ENCODE results near the gene FLYWCH1. TPM values are rescaled to one million over a fixed set of nuclear protein-coding genes. Genes with fewer than 3 reads are reported as not detected.
"Not testable (repeated sequence)": the region's sequence is repeated elsewhere in the genome, so short reads cannot be mapped to it uniquely, and the experiment has no call there.

The FLYWCH1 gene
- total RNA-seq, 1 donor from 2014 or later: 34.7 TPM

DNA sequence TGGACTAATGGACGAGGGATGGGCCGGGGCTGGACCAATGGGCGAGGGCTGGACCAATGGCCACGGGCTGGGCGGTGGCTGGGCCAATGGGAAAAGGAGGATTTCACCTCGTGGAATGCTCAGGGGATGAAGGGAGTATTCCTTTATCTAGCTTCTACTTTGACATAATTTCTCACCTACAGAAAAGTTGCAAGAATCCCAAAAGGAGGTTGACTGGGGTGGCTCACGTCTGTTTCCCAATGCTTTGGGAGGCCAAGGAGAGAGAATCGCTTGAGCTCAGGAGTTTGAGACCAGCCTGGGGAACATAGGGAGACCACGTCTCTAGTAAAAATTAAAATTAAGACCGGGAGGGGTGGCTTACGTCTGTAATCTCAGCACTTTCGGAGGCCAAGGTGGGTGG is 5.7 kb upstream of the FLYWCH1 start:
- Histone ChIP-seq H3K27ac (peak overlapping the region; percentile 71), H3K4me3 (peak overlapping the region; percentile 7)
- intact Hi-C loops (cut with DNase I): no loop called here

DNA sequence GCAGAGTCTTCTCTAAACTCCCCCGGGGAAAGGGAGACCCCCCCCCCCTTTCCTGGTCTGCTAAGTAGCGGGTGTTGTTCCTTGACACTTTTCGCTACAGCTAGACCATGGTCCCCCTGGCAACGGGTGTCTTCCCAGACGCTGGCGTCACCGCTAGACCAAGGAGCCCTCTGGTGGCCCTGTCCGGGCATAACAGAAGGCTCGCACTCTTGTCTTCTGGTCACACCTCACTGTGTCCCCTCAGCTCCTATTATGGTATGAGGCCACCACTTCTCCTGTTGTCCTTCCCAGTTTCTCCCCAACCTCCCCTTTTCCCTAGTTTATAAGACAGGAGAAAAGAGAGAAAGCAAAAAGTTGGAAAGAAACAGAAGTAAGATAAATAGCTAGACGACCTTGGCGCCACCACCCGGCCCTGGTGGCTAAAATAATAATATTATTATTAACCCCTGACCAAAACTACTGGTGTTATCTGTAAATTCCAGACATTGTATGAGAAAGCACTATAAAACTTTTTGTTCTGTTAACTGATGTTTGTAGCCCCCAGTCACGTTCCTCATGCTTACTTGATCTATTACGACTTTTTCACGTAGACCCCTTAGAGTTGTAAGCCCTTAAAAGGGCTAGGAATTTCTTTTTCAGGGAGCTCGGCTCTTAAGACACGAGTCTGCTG is 4.5 kb upstream of the FLYWCH1 start:
- TF ChIP-seq, protein P1, sequence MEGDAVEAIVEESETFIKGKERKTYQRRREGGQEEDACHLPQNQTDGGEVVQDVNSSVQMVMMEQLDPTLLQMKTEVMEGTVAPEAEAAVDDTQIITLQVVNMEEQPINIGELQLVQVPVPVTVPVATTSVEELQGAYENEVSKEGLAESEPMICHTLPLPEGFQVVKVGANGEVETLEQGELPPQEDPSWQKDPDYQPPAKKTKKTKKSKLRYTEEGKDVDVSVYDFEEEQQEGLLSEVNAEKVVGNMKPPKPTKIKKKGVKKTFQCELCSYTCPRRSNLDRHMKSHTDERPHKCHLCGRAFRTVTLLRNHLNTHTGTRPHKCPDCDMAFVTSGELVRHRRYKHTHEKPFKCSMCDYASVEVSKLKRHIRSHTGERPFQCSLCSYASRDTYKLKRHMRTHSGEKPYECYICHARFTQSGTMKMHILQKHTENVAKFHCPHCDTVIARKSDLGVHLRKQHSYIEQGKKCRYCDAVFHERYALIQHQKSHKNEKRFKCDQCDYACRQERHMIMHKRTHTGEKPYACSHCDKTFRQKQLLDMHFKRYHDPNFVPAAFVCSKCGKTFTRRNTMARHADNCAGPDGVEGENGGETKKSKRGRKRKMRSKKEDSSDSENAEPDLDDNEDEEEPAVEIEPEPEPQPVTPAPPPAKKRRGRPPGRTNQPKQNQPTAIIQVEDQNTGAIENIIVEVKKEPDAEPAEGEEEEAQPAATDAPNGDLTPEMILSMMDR (IDR thresholded peaks at IDR 0.05): peak; percentile 45
- H3K4me1 ChIP-seq: peaks cover 26% of the 10 kb centered on the region
- H3K27ac ChIP-seq; intact Hi-C loops (cut with DNase I); H3K27me3 ChIP-seq (ENCODE audit: low read depth); DNase-seq; H3K36me3 ChIP-seq; ATAC-seq; H3K9me3 ChIP-seq; H3K4me3 ChIP-seq: not testable (repeated sequence)

More for the DNA sequence above, 5.7 kb upstream of the FLYWCH1 start:
- TF ChIP-seq, protein P1 (IDR thresholded peaks at IDR 0.05): no peak
- peaks cover 22% of the 10 kb centered on the region for H3K4me1 ChIP-seq
- DNase-seq: no peak
- no peaks in the 10 kb centered on the region for H3K27me3 ChIP-seq (ENCODE audit: low read depth)
- ATAC-seq: no peak
- no peaks in the 10 kb centered on the region for H3K9me3 ChIP-seq
- no peaks in the 10 kb centered on the region for H3K36me3 ChIP-seq

DNA sequence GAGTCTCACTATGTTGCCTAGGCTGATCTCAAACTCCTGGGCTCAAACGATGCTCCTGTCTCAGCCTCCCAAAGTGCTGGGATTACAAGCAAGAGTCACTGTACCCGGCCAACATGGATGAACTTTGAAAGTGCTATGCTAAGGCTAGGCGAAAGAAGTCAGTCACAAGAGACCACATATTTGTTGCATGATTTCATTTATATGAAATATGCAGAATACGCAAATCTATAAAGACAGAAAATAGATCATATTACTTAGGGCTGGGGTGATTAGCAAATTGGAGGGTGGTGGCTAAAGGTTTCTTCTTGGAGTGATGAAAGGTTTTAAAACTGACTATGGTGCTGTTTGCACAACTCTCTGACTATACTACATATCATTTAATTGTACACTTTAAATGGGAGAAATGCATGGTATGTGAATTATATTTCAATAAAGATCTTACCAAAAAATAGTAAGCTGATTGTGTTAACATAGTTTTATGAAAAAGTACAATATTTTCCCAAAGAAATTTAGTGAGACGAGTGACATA is 1.2 kb upstream of the FLYWCH1 start:
- Histone ChIP-seq H3K9me3 (no peaks in the 10 kb centered on the region), H3K4me3 (no peak overlapping the region), H3K27me3 (ENCODE audit: low read depth) (no peaks in the 10 kb centered on the region), H3K36me3 (peaks cover 17% of the 10 kb centered on the region), H3K4me1 (peaks cover 32% of the 10 kb centered on the region), H3K27ac (no peak overlapping the region)
- intact Hi-C loops (cut with DNase I): no loop called here
- no peak for ATAC-seq
- TF ChIP-seq, protein P1 (IDR thresholded peaks at IDR 0.05): no peak
- no peak for DNase-seq

DNA sequence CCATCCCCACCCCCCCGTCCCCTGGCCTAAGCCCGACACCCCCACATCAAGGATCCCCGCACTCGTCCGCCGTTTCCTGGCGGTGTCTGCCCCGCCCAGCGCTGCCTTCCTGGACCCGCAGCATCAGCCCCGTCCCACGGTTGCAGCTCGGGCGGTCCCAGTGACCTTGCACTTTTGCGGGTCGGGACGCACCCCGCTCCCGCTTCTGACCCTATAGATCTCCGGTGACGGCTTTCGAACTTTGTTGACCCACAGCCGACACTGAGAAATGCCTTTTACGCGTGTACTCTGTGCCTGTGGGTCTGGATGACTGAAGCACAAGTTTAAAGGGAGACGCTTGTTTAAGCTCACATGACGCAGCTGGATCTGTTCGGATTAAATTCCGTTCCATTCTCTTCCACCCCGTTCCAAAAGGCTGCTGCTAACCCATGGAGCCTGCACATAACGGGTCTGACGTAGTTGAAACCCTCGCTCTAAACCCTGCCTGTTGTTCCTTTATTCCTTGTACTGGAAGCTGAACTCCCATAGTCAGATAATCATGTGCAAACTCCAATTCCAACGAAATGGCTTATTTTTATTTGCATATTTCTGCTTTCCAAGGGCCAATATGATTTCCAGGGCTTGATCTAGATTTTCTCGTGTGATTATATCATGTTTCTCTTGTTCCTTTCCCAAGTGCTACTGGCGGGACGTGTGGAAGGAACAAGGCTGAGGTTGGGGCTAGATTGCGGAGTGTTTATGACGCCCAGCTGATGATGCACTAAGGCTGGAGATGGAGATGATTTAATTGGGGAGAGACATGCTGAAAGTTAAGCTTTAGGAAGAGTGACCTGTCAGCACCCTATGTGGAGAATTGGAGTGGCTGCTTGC is 834 bp downstream of the FLYWCH1 start:
- intact Hi-C loops (cut with DNase I): no loop called here
- no peak for DNase-seq
- ATAC-seq: peak; percentile 20 to 54

DNA sequence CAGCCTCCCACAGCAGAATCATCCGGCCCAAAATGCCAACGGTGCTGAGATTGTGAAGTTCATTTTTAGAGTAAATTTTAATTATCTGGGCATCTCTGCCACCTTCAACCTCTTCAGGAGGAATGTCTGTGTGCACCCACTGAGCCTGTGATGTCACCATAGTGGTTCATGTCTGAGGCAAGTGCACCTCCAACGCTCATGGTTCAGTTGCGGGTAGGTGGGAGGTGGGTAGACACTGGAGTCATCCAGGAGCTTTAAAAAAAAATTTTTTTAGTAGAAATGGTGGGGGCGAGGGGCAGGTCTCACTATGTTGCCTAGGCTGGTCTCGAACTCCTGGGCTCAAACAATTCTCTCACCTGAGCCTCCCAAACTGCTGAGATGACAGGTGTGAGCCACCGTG is 1.9 kb downstream of the FLYWCH1 start:
- Histone ChIP-seq H3K27ac (no peak overlapping the region), H3K4me3 (no peak overlapping the region), H3K27me3 (ENCODE audit: low read depth) (no peaks in the 10 kb centered on the region), H3K9me3 (no peaks in the 10 kb centered on the region), H3K4me1 (peaks cover 19% of the 10 kb centered on the region), H3K36me3 (peaks cover 29% of the 10 kb centered on the region)
- ATAC-seq (no peak), DNase-seq (no peak)
- TF ChIP-seq, protein P1 (IDR thresholded peaks at IDR 0.05): no peak
- intact Hi-C loops (cut with DNase I): no loop called here

More for the DNA sequence above, 834 bp downstream of the FLYWCH1 start:
- Histone ChIP-seq H3K27me3 (ENCODE audit: low read depth) (no peaks in the 10 kb centered on the region), H3K4me1 (peaks cover 19% of the 10 kb centered on the region), H3K9me3 (no peaks in the 10 kb centered on the region), H3K36me3 (peaks cover 29% of the 10 kb centered on the region), H3K4me3 (peak overlapping the region; percentile 80), H3K27ac (peak overlapping the region; percentile 88)
- TF ChIP-seq, protein P1 (IDR thresholded peaks at IDR 0.05): no peak
